Sigmoid colon (tissue), 7 donors: ENCODE results near the gene STEAP3. TPM values are rescaled to one million over a fixed set of nuclear protein-coding genes. Genes with fewer than 3 reads are reported as not detected.

Experiments used
- DNase-seq: peaks from one replicate; pipeline ENCODE4 v3.0.0-alpha.2; 2019
- H3K27ac ChIP-seq, 4 donors: fragments of 200-600 bp; sonication (generic); one replicate each; pipeline ENCODE4 v1.5.1; 2016 to 2019; ENCODE audit warnings: mild to moderate bottlenecking in 1 of 4
- H3K27me3 ChIP-seq, 3 donors: fragments of 200-600 bp; sonication (generic); one replicate each; pipeline ENCODE4 v1.5.1; 2019; ENCODE audit warnings: mild to moderate bottlenecking in 1 of 3
- H3K36me3 ChIP-seq, 4 donors: fragments of 200-600 bp; sonication (generic); one replicate each; pipeline ENCODE4 v1.5.1; 2016 to 2019
- H3K4me1 ChIP-seq, 4 donors: fragments of 200-600 bp; sonication (generic); one replicate each; pipeline ENCODE4 v1.5.1; 2017 to 2019
- H3K4me3 ChIP-seq, 4 donors: fragments of 200-600 bp; sonication (generic); one replicate each; pipeline ENCODE4 v1.5.1; 2017 to 2019; ENCODE audit warnings: mild to moderate bottlenecking in 2 of 4, moderate library complexity in 1 of 4
- H3K9me3 ChIP-seq, 4 donors: fragments of 200-600 bp in 3 of 4; sonication (generic) in 3 of 4; one replicate each; pipeline versions ENCODE4 v1.5.1 to v1.6.1; 2013 to 2019
- EP300 ChIP-seq, 4 donors: sonication (generic); formaldehyde crosslinking; IDR thresholded peaks; one replicate each; pipeline ENCODE4 v1.6.1; 2017; ENCODE audit warnings: antibody characterized with exemption in 4 of 4
- POLR2A ChIP-seq, 2 donors: fragments of 450-650 bp; IDR thresholded peaks; one replicate each; pipeline ENCODE4 v1.6.1; 2016; ENCODE audit warnings: antibody characterized with exemption in 2 of 2, mild to moderate bottlenecking in 2 of 2, moderate library complexity in 2 of 2
- POLR2AphosphoS5 ChIP-seq, 4 donors: sonication (generic); formaldehyde crosslinking; IDR thresholded peaks; one replicate each; pipeline ENCODE4 v1.6.1; 2017; ENCODE audit warnings: antibody characterized with exemption in 4 of 4
- WGBS, 2 donors: extraction: QIAGEN DNeasy Blood & Tissue Kit; methylation state at CpG; one replicate each; pipeline ENCODE4 v1.1.7; 2013; 5-methylcytosine and 5-hydroxymethylcytosine counted together
- intact Hi-C: fragments of 100-400 bp; cut with DNase I; formaldehyde crosslinking; loops from one replicate; pipeline ENCODE4 v1.15.1; 2023
- polyA plus RNA-seq, 3 donors: library from polyadenylated mRNA; stranded (reverse); fragments of 200-250 nt; gene quantifications; one replicate each; pipeline ENCODE4 v1.2.3, GENCODE V29; 2013
- total RNA-seq, 4 donors: library from RNA; depleted of rRNA; stranded (reverse); fragments of >200 nt; gene quantifications; one replicate each; pipeline ENCODE4 v1.1.0, GENCODE V29; 2016
- TF ChIP-seq, protein P1 (sequence below), 4 experiments: fragments of 450-650 bp in 3 of 4; fragments of 200-600 bp in 1 of 4; IDR thresholded peaks; one replicate each; pipeline ENCODE4 v1.5.1; 2016 to 2019; ENCODE audit warnings: antibody characterized with exemption in 4 of 4, mild to moderate bottlenecking in 3 of 4, moderate library complexity in 2 of 4
- donor health status: healthy with polysubstance abuse.
- donor health status: Bipolar disorder and iron deficiency.
- donor health status: healthy.

Gene STEAP3
- total and polyA plus RNA-seq, 7 donors = 1.4 to 16.4 (median 2.8) TPM

DNA sequence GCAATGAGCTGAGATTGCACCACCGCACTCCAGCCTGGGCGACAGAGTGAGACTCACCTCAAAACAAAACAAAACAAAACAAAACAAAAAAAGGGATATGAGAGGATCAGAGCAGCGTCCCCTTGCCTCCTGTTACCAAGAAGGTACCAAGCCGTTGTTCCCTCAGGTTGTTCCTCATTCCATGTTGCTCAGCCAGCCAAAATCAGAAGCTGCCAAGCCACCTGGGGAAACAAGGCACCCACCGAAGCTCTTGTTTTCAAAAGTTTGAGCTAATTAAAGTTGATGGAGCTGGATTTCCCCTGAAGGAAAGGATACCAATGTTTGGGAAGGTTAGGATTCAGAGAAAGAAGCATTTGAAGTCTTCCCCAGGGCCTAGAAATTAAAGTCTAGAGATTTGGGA lies 21.8 kb upstream of the STEAP3 start:
- H3K9me3 ChIP-seq = no peaks in the 10 kb centered on the region
- H3K4me3 ChIP-seq = no peak overlapping the region
- TF ChIP-seq POLR2A (IDR thresholded peaks at IDR 0.05) (no peak), EP300 (IDR thresholded peaks at IDR 0.05) (no peak), POLR2AphosphoS5 (IDR thresholded peaks at IDR 0.05) (no peak)
- TF ChIP-seq, protein P1, sequence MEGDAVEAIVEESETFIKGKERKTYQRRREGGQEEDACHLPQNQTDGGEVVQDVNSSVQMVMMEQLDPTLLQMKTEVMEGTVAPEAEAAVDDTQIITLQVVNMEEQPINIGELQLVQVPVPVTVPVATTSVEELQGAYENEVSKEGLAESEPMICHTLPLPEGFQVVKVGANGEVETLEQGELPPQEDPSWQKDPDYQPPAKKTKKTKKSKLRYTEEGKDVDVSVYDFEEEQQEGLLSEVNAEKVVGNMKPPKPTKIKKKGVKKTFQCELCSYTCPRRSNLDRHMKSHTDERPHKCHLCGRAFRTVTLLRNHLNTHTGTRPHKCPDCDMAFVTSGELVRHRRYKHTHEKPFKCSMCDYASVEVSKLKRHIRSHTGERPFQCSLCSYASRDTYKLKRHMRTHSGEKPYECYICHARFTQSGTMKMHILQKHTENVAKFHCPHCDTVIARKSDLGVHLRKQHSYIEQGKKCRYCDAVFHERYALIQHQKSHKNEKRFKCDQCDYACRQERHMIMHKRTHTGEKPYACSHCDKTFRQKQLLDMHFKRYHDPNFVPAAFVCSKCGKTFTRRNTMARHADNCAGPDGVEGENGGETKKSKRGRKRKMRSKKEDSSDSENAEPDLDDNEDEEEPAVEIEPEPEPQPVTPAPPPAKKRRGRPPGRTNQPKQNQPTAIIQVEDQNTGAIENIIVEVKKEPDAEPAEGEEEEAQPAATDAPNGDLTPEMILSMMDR (IDR thresholded peaks at IDR 0.05) = no peak
- no peak overlapping the region for H3K27ac ChIP-seq
- H3K4me1 ChIP-seq = no peaks in the 10 kb centered on the region
- no peaks in the 10 kb centered on the region for H3K36me3 ChIP-seq
- no peak for DNase-seq
- intact Hi-C loops = no loop called here
- H3K27me3 ChIP-seq = no peaks in the 10 kb centered on the region
- WGBS, 2 donors = 87 to 90% methylated on average over 5 of the region's 5 CpGs

DNA sequence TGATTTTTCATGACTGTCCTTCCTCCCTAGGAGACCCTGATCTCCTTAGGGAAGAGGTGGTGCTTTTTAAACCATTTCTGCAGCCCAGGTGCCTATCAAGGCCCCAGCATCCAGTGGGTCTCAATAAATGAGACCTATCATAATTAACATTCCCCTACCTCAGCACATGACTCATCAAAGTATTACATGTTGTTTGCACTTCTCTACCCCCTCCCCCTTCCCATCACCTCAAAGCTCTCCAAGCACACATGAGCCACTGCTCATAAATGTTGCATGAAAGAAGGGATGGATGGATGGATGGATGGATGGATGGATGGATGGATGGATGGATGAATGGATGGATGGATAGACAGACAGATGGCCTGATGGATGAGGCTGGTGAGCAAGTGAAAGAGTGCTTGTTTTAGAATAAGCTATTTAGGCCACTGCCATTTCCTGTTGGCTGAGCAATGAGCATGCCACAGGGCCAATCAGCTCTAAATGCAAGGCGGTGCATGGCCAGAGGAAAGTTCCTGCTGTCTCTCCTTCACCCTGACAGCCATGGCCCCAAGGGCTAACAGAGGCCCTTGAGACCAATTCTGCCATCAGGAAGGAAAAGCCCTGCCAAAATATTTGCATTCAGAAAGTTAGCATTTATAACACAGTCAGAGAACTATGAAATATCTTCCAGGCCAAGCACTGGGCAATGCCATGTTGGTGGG lies 20.9 kb upstream of the STEAP3 start:
- 68 to 84% methylated on average over 1 of the region's 1 CpG for WGBS, 2 donors
- Histone ChIP-seq H3K27ac (no peak overlapping the region), H3K36me3 (no peaks in the 10 kb centered on the region), H3K27me3 (no peaks in the 10 kb centered on the region), H3K4me3 (no peak overlapping the region), H3K9me3 (no peaks in the 10 kb centered on the region), H3K4me1 (no peaks in the 10 kb centered on the region)
- intact Hi-C loops = no loop called here
- TF ChIP-seq POLR2A (IDR thresholded peaks at IDR 0.05) (no peak), POLR2AphosphoS5 (IDR thresholded peaks at IDR 0.05) (no peak), EP300 (IDR thresholded peaks at IDR 0.05) (no peak)
- TF ChIP-seq, protein P1 (IDR thresholded peaks at IDR 0.05) = no peak
- DNase-seq = no peak

DNA sequence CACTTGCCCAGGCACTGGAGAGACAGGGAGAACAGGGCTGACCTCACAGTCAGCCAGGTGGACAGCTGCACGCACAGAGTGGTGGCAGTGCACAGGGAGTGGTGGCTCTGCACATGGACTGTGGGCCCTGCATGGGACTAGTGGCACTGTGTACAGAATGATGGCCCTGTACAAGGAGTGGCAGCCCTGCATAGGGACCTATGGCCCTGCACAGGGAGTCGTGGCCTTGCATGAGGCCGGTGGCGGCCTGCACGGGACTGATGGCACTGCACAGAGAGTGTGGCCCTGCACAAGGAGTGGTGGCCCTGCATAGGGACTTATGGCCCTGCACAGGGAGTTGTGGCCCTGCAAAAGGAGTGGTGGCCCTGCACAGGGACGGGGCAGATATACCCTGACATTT lies 19.1 kb upstream of the STEAP3 start:
- no peaks in the 10 kb centered on the region for H3K4me1 ChIP-seq
- H3K4me3 ChIP-seq = no peak overlapping the region
- H3K27me3 ChIP-seq = no peaks in the 10 kb centered on the region
- intact Hi-C loops = no loop called here
- no peak for TF ChIP-seq POLR2AphosphoS5 (IDR thresholded peaks at IDR 0.05)
- no peak for TF ChIP-seq POLR2A (IDR thresholded peaks at IDR 0.05)
- TF ChIP-seq, protein P1 (IDR thresholded peaks at IDR 0.05) = no peak
- no peak for TF ChIP-seq EP300 (IDR thresholded peaks at IDR 0.05)
- no peaks in the 10 kb centered on the region for H3K9me3 ChIP-seq
- H3K27ac ChIP-seq = no peak overlapping the region
- DNase-seq = no peak
- no peaks in the 10 kb centered on the region for H3K36me3 ChIP-seq
- 84 to 90% methylated on average over 6 of the region's 6 CpGs for WGBS, 2 donors

DNA sequence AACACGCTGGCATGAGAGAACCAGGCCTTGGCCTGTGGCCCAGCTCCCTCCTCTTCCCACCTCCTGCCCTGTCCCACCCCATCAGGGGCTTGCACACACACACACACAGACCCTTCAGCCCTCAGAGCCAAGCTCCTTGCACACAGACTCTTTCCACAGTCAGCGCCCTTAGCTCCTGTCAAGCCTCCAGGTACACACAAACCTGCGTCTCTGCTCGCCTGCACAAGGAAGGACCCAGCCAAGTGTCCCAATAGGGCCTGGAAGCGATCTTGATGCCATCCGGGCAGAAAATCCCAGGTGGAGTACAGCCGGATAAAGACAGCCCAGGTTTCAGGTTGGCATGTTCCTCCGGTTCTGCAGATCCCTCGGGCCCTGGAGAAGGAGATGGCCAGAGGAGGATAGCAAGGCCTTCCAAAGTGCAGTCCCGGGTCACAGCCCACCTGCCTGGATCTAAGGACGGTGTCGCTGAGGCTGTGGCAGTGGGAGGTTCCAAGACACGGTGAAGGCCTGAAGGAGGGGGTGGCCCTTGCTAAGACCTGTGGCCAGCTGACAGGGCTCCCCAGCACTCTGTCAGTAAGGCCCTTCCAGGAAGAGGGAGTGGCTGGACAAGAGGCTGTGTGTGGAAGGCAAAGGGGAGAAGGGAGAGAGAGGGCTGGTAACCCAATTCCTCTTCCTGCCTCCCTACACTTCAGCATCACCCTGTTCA lies 18.5 kb upstream of the STEAP3 start:
- H3K27ac ChIP-seq = no peak overlapping the region
- no peak overlapping the region for H3K4me3 ChIP-seq
- WGBS, 2 donors = 86 to 87% methylated on average over 13 of the region's 13 CpGs
- no peaks in the 10 kb centered on the region for H3K4me1 ChIP-seq
- H3K9me3 ChIP-seq = no peaks in the 10 kb centered on the region
- no peak for DNase-seq
- H3K27me3 ChIP-seq = no peaks in the 10 kb centered on the region
- intact Hi-C loops = no loop called here
- H3K36me3 ChIP-seq = no peaks in the 10 kb centered on the region
- no peak for TF ChIP-seq POLR2AphosphoS5 (IDR thresholded peaks at IDR 0.05)
- TF ChIP-seq POLR2A (IDR thresholded peaks at IDR 0.05) = no peak
- TF ChIP-seq EP300 (IDR thresholded peaks at IDR 0.05) = no peak
- TF ChIP-seq, protein P1 (IDR thresholded peaks at IDR 0.05) = no peak
